ENCODE results near the gene BCAS3.

BCAS3 gene

GRCh38 chr17:61307905-61308886 is 630.5 kb downstream of the BCAS3 start:
- DNase-seq: no peak

GRCh38 chr17:61309362-61310256 is 632.0 kb downstream of the BCAS3 start:
- DNase-seq: no peak

DNA sequence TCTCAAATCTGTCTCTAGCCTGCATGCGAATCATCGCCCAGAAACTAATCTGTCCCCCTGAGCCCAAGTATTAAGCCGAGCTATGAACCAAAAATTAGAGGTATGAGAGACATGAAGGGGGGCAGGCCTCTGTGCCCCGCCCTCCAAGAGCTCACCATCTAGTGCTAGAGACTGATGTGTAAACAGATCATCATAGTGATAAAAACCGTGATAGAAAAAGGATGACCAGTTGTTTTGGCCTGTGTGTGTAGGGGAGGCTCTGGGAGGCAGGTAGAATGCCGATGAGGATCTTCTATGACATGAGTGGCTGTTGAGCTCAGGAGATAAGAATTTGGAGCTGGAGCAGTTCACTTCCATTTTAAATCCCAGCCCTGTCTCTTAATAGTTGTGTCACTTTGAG is 632.9 kb downstream of the BCAS3 start:
- no peak for DNase-seq

DNA sequence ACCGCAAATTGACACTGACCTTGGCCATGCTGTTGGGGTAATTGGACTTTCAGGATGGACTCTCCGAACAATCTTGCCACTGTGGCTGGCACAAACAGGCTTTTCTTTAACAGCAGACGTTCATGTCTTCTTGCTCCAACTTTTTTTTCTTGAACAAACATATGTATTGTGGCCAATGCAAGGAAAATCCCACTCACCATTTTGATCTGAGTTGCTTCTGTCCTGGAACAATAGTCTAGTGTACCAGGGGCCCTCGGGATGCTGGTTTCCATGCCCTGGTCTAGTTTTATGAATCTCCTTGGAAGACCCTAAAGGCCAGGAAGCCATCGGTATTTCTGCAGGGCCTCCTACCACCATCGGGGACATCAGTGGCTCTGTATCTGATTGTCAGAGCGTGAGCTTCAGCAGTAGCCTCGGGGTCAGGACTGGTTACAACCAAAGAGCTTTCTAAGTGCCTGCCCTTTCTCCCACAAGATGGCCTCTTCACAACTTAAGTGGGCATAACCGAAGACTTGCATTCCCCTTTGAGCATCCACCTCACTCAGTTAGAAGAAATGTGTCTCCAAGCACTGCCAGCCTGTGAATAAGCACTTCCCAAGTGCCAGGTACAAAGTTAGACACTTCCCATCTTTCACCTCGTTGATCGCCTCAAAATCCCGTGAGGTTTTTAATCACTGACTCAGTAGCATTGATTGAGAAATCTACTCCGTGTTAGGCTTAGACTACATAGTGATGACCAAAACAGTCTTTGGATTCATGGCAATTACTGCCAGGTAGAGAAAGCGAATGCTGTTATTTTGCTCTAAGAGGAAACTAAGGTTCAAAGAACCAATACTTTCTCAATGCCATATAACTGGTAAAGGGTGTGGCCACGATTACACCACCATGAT is 635.0 kb downstream of the BCAS3 start:
- no peak for DNase-seq

- no peak for DNase-seq
These were observed 636.0 kb downstream of the BCAS3 start for GRCh38 chr17:61313461-61314326.

DNA sequence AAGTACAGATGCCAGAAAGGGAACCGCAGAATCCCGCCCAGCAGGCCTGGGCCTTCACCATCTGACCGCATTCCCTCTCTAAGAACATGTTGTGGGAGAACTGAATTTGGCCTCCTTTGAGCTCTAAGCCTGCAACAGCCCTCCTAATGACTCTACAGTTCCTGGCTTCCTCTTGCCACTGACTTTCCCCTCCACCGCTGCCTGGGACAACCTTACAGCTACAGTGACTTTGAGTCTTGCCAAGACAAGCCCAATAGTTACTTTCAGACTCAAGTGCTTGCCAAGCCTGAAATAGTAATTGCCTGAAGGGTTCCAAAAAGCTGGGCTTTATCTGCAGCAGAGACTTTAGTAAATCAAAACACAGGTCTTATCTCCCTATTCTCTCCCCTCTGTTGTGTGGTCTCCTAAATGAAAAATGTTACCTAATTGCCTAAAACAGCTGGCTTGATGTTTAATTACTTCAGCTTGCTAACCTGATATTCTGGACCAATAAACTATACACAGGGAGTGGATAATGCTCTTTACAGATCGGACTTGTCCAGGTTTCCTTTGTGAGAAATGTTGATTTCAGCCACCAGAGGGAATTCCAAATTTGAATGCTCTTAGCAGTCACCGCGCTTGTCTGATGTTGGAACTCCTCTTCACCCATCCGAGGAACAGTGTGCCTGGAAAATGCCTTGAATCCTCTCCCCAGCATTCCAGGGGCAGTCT is 636.9 kb downstream of the BCAS3 start:
- DNase-seq: no peak

- DNase-seq: no peak
These were observed 639.0 kb downstream of the BCAS3 start for GRCh38 chr17:61316633-61317032.

DNA sequence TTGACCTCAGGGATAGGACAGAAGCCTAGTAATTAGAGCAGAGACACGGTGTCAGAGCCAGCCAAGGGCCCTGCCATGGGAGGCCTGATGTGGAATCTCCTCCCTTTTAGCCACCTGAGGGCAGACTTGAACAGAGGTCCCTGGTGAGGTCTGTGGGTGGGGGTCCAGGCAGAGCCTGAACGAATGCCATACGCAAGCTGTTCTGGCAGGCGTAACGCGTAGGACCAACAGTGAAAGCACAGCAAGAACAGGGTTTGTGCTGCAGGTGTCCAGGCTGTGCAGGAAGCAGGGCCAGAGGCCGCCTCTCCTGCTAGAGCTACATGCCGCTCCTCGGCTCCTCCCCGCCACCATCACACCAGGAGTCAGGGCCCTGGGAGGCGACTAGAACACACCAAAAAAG is 640.1 kb downstream of the BCAS3 start:
- no peak for DNase-seq

DNA sequence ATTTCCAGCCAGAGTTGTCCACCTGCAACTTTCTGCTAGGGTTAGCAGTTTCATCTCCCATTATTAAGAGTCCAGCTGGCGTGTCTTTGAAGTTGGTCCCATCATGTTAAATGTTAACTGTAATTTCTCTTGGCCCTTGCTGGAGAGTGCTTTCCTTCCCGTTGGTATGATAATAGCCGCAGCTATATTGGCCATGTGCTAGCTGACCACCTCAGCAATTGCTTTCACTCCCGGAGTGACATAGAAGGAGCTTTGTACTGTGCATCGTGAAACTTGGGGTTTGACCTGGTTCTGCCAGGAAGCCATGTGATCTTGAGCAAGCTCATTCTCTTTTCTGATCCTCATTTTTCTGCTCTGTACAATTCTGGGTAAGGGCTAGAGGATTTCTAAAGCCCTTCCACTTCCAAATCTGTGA is 641.0 kb downstream of the BCAS3 start:
- DNase-seq: no peak

DNA sequence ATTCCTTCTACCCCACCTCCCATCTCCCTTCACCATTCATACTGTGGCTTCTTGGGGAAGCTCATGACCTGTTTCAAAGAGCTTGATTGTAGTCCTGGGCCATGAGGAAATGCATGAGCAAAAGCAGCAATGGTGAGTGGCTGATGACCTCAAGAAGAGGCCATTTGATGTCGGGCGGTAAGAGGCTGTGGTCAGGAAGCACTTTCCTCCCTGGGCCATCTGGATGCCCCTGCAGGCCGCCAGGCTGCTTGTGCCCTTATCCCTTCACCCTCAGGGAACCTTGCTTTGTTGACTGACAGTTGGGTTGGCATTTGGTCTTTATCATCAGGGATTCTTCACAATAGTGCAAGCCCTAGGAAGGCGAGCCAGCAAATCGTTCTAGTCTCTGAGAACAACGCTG is 643.7 kb downstream of the BCAS3 start:
- DNase-seq: no peak

GRCh38 chr17:61322325-61323002 is 644.8 kb downstream of the BCAS3 start:
- DNase-seq: no peak

GRCh38 chr17:61323003-61323908 is 645.6 kb downstream of the BCAS3 start:
- no peak for DNase-seq

GRCh38 chr17:61323909-61324868 is 646.5 kb downstream of the BCAS3 start:
- no peak for DNase-seq

GRCh38 chr17:61324950-61325349 is 647.3 kb downstream of the BCAS3 start:
- no peak for DNase-seq

DNA sequence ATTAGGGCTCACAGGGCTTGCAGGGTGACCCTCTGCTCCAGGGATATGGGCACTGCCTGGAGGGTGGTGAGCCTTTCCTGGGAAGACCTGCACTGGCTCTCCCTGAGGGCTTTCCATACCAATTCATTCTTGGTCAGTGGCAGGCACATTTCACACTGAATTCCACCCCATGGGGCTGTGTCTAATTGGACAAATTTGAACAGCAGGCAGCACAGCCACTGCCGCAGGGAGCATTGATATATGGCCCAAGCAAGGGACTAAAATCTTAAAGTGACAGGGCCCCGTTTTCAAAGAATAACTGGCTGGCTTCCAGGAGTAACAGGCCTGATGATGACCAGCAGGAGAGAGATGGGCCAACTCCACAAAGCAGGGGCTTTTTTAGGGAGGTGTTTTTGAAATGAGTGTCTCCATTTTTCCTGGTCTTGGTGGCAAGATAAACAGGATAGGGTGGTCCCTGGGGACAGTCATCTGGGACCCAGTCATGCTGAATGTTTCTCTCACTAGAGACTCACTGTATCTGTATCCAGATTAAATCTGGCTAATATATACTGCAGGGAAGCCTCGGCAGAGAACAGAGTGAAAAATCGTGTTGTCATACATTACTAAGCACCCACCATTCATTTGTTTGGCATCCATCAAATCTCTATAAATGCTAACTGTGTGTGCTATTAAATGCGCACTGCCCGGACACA is 647.9 kb downstream of the BCAS3 start:
- DNase-seq: no peak

DNA sequence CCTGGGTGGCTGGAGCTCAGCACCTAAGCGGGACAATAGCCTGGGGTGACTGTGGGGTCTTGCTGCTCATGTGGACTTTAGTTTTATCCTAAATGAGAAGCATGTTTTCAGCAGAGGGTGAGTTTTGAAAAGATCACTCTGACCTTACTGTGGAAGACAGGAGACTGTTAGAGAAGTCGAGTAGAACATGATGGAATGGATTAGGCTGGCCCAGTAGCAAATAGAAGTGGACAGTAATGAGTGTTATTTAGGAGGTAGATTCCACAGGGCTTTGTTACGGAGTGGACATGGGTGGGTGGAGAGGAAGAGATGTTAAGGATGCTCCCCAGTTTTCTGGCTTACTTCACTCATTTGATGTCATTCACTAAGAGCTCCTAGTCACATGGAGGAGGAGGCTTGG is 648.7 kb downstream of the BCAS3 start:
- no peak for DNase-seq

DNA sequence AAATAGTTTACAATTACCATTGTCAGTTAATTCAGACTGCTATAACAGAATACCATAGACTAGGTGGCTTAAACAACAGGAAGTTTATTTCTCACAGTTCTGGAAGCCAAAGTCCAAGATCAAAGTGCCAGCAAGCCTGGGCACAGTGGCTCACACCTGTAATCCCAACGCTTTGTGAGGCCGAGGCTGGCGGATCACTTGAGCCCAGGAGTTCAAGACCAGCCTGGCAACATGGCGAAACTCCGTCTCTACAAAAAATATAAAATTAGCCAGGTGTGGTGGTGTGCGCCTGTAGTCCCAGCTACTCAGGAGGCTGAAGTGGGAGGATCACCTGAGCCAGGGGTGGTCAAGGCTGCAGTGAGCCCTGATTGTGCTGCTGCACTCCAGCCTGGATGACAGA is 650.7 kb downstream of the BCAS3 start:
- no peak for DNase-seq

Measured in suppressor macrophage treated with lipopolysaccharide for 1 hour (primary cell).